ENCODE results near the gene BEGAIN.
A peak's percentile ranks its signal among the peaks of the same experiment; 100 is the strongest.

Gene BEGAIN

GRCh38 chr14:100500128-100500527 lies 87.1 kb downstream of the BEGAIN start:
- no peak for DNase-seq

DNA sequence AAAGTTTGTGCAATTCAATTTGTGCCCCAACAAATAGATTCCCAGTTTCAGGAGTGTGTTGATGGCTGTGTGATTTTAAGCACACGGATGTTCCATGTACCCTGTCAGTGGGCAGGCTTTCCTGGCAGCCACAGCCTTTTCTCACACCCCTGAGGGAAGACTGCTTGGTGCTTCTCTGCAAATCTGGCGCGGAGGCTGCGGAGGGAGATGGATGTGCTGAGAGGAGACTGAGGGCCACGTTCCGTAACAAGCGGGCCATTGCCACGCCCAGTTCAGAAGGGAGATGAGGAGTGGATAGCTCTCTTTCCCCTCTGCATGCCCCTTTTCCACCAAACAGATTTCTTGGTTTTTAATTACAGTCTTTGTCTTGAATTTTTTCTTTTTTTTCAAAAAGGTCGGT lies 89.1 kb downstream of the BEGAIN start:
- peak; percentile 66 for DNase-seq

DNA sequence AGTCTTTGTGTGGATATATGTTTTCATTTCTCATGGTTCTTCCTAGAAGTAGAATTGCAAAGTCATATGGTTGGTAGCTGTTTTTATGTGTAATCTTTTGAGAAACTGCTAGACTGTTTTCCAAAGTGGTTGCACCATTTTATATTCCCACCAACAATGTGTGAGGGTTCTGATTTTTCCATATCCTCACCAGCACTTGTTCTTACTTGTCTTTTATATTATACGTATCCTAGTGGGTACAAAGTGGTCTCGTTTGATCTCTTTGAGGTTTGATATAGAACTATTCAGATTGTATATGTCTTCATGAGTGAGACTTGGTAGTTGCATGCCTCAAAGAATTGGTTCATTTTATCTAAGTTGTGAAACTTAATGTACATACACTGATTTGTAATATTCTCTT lies 91.3 kb downstream of the BEGAIN start:
- DNase-seq: no peak

DNA sequence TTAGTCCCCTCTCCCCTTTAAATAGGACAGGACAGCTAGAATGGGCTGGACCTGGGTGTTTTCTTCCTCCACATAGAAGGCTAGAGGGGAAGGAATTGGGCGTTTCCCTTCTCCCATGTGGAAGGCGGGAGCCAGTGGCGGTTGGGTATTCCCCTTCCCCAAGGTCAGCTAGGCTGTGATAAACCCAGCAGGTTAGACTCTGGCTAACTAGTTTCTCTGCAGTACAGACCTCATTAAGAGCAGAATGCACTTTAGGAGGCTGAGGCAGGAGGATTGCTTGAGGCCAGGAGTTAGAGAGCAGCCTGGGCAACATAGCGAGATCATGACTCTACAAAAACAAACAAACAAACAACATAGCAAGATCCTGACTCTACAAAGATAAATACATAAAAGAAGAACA lies 92.6 kb downstream of the BEGAIN start:
- DNase-seq: no peak

- no peak for DNase-seq
Observed at GRCh38 chr14:100490252-100490651, 97.0 kb downstream of the BEGAIN start.

DNA sequence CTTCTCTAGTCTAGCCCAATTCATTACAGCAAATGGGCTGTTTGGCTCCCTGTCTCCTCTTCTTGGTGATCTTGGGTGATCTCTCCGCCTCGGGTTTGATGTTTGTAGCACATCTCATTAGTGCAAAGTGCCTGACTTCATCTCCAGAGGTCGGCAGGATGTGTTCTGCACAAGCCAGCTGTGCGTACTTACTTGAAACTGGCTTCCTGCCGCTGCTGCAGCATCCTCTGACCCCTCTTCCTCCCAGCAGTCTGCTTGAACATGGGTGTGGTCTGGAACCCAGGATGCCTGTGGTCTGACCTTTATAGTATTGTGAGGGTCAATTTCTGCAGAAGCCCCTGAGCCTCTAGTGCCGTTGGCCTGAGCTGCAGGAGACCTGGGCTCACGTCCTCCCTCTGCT lies 99.2 kb downstream of the BEGAIN start:
- no peak for DNase-seq

DNA sequence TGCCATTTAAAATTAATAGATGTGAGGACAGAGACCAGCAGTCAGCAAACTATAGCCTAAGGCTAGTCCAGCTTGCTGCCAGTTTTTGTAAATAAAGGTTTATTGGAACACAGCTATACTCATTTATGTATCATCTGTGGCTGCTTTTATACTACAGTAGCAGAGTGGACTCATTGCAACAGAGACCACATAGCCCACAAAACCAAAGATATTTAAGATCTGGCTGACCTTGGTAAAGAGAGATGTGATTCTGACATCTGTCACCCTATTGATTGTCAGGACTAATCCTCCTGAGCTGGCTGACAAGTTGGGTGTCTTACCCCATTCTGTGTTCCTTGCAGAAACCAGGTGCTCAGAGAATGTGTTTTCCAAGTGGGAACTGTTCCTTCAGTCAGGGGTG lies 99.9 kb downstream of the BEGAIN start:
- DNase-seq: no peak
